Endothelial cell of umbilical vein (primary cell): ENCODE results near the gene SNHG17.

ENCODE experiments used
- EZH2 ChIP-seq: IDR thresholded peaks from 2 replicates; pipeline ENCODE4 v1.6.1; 2012; ENCODE audit warnings: borderline replicate concordance, low read depth, mild to moderate bottlenecking, moderate library complexity, low read length, inconsistent platforms; ENCODE audit not compliant: severe bottlenecking
- GATA2 ChIP-seq: IDR thresholded peaks from 2 replicates; pipeline ENCODE4 v1.7.0; 2011; ENCODE audit warnings: low read depth, mild to moderate bottlenecking, moderate library complexity, mixed read lengths, low read length; ENCODE audit not compliant: insufficient read length, insufficient read depth
- MAX ChIP-seq: IDR thresholded peaks from 2 replicates; pipeline ENCODE4 v1.6.1; 2011; ENCODE audit not compliant: insufficient read depth, insufficient read length
- POLR2A ChIP-seq: IDR thresholded peaks from 2 replicates; pipeline ENCODE4 v1.6.1; 2012; ENCODE audit warnings: low read depth, mild to moderate bottlenecking, control low read depth, low read length
- POLR2AphosphoS5 ChIP-seq: IDR thresholded peaks from 2 replicates; pipeline ENCODE4 v1.6.1; 2012; ENCODE audit warnings: low read depth, mild to moderate bottlenecking, control low read depth, low read length, moderate library complexity; ENCODE audit not compliant: insufficient read depth
- TF ChIP-seq, protein P1 (sequence below), 2 donors: IDR thresholded peaks; 1 replicate in 1 of 2; 2 replicates in 1 of 2; pipeline ENCODE4 v1.5.1; 2011; ENCODE audit warnings: low read length in 2 of 2, mild to moderate bottlenecking in 2 of 2, moderate library complexity in 2 of 2, control low read depth in 1 of 2, inconsistent platforms in 1 of 2, low read depth in 1 of 2; ENCODE audit not compliant: insufficient read depth in 1 of 2; ENCODE audit errors: extremely low read depth in 1 of 2

DNA sequence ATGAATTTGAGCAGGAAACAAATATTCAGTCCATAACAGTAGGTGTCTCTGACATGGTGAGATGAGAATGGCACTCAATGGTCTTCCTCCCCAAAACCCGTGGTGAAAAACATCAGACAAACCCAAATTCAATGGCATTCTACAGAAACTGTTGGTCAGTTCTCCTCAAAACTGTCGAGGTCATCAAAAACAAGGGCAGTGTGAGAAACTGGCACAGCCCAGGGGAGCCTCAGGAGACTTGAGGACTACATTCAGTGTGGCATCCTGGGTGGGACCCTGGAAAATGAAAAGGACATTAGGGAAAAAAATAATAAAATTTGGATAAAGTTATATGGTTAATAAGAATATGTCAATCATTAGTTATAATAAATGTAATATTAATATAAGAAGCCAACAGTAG, 48.3 kb downstream of the SNHG17 start:
- TF ChIP-seq GATA2, result no peak
- TF ChIP-seq MAX, result no peak
- TF ChIP-seq, protein P1, sequence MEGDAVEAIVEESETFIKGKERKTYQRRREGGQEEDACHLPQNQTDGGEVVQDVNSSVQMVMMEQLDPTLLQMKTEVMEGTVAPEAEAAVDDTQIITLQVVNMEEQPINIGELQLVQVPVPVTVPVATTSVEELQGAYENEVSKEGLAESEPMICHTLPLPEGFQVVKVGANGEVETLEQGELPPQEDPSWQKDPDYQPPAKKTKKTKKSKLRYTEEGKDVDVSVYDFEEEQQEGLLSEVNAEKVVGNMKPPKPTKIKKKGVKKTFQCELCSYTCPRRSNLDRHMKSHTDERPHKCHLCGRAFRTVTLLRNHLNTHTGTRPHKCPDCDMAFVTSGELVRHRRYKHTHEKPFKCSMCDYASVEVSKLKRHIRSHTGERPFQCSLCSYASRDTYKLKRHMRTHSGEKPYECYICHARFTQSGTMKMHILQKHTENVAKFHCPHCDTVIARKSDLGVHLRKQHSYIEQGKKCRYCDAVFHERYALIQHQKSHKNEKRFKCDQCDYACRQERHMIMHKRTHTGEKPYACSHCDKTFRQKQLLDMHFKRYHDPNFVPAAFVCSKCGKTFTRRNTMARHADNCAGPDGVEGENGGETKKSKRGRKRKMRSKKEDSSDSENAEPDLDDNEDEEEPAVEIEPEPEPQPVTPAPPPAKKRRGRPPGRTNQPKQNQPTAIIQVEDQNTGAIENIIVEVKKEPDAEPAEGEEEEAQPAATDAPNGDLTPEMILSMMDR (IDR thresholded peaks at IDR 0.05; ENCODE audit: extremely low read depth in 1 of 2, insufficient read depth in 1 of 2, low read depth in 1 of 2, low read length in 2 of 2), result no peak
- TF ChIP-seq POLR2A, result no peak
- no peak for TF ChIP-seq EZH2
- no peak for TF ChIP-seq POLR2AphosphoS5
